Measurements from ENCODE around the gene MRPS2.

Gene MRPS2

DNA sequence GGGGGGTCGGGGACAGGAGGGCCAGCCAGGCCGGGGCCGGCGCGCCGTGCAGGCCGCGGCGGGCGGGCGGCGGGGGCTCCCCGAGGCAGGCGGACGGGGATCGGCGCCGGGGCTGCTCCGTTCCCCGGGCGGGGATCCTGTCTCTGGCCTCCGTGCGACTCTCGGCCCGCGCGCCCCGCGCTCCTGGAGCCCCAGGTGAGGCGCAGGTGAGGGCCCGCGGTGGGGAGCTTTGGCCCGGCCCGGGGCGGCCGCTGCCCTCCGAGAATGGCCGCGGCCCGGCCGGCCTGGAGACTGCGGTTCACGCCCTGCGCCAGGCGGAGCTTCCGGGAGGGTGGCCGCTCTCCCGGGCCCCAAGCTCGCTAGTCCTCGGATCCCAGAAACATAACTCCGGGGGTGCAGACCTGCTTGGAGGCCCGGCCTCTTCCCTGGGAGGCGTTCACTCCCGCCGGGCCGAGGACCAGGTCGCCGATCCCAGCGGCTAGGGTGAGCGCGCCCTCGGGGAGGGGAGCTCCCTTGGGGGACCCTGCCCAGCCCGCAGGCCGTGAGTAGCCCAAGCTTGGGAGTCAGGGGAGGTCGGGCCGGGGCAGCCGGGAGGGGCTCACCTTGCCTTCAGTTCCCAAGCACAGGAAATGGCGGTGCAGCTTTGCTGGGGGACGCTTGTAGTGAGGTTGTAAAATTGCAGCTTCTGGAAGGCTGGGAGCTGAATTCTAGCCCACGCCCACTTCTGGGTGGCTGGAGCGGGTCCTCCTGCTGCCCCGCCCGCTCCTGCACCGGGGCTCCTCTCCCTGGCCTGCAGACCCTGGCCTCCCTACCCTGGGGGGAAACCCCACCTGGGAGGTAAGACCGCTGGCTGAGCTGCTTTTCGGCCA is 20.2 kb upstream of the MRPS2 start:
- Histone ChIP-seq H3K27me3 (ENCODE audit: control insufficient read depth, insufficient read depth, low read length) (no peaks in the 10 kb centered on the region), H3K4me1 (no peaks in the 10 kb centered on the region), H3K9ac (peak overlapping the region; percentile 67), H3K4me3 (ENCODE audit: low read depth, low read length) (peak overlapping the region; percentile 72), H3K4me2 (ENCODE audit: low read length) (peak overlapping the region; percentile 77), H2AFZ (peak overlapping the region; percentile 66), H3K27ac (peak overlapping the region; percentile 81), H3K79me2 (peaks cover 5% of the 10 kb centered on the region), H3K9me3 (ENCODE audit: control insufficient read depth, low read length) (no peaks in the 10 kb centered on the region), H3K36me3 (ENCODE audit: control insufficient read depth, insufficient read depth, low read length) (no peaks in the 10 kb centered on the region)
- TF ChIP-seq, protein P1, sequence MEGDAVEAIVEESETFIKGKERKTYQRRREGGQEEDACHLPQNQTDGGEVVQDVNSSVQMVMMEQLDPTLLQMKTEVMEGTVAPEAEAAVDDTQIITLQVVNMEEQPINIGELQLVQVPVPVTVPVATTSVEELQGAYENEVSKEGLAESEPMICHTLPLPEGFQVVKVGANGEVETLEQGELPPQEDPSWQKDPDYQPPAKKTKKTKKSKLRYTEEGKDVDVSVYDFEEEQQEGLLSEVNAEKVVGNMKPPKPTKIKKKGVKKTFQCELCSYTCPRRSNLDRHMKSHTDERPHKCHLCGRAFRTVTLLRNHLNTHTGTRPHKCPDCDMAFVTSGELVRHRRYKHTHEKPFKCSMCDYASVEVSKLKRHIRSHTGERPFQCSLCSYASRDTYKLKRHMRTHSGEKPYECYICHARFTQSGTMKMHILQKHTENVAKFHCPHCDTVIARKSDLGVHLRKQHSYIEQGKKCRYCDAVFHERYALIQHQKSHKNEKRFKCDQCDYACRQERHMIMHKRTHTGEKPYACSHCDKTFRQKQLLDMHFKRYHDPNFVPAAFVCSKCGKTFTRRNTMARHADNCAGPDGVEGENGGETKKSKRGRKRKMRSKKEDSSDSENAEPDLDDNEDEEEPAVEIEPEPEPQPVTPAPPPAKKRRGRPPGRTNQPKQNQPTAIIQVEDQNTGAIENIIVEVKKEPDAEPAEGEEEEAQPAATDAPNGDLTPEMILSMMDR (IDR thresholded peaks at IDR 0.05), result no peak

DNA sequence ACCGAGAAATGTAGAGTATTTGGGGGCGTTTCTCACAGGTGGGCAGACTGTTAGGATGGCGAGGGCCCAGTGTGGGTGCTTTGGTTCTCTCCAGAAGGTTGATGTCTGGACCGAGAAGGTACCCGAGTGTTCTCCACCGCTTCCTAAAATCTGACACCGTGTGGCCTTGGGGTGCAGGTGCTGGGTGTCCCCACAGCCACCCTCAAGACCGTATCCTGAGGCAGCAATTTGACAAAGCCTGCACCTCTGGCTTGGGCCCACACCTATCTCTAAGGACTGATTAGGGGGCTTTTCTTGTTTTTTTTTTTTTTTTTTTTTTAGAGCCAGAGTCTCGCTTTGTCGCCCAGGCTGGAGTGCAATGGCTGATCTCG is 19.6 kb upstream of the MRPS2 start:
- peak overlapping the region; percentile 66 for H2AFZ ChIP-seq
- H3K27ac ChIP-seq, result peak overlapping the region; percentile 81
- no peaks in the 10 kb centered on the region for H3K9me3 ChIP-seq (ENCODE audit: control insufficient read depth, low read length)
- H3K27me3 ChIP-seq (ENCODE audit: control insufficient read depth, insufficient read depth, low read length), result no peaks in the 10 kb centered on the region
- H3K79me2 ChIP-seq, result peaks cover 2% of the 10 kb centered on the region
- H3K4me3 ChIP-seq (ENCODE audit: low read depth, low read length), result peak overlapping the region; percentile 72
- H3K9ac ChIP-seq, result no peak overlapping the region
- H3K4me1 ChIP-seq, result no peaks in the 10 kb centered on the region
- H3K36me3 ChIP-seq (ENCODE audit: control insufficient read depth, insufficient read depth, low read length), result no peaks in the 10 kb centered on the region
- TF ChIP-seq, protein P1 (IDR thresholded peaks at IDR 0.05), result no peak
- H3K4me2 ChIP-seq (ENCODE audit: low read length), result peak overlapping the region; percentile 77

DNA sequence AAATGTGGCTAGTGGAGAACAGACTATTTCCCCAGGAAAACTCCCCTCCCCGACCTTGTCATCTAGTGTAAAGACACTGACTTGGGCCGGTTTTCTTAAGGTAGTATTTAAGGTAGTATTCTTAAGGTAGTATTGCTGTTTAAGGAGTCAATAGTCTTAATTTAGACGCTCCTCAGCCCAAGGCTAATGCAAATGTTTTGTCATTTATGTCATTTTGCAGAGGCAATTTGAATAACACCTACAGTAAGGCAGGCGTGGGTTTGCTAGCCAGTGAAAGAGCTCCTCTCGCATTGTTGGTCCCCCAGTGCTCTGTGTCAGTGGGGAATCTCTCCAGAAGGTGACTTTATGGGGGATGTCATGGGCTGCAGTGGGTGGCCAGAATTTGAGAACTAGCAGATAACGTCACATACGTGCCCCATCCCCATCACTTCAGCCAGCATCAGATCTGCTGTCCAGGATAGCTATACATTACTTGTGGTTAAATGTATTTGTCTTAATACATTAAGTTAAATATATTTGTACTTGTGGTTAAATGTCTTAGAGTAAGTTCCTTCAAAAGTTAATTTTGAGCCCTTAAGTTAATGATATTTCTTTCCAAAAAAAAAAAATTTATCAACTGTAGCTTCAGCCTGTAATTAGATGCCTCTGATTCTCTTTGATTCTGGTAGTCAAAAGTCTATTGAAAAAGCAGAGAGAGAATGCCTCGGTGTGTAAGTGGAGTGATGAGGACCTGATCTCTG is 18.3 kb upstream of the MRPS2 start:
- H3K27me3 ChIP-seq (ENCODE audit: control insufficient read depth, insufficient read depth, low read length), result no peaks in the 10 kb centered on the region
- H3K4me3 ChIP-seq (ENCODE audit: low read depth, low read length), result no peak overlapping the region
- H3K79me2 ChIP-seq, result no peaks in the 10 kb centered on the region
- no peaks in the 10 kb centered on the region for H3K36me3 ChIP-seq (ENCODE audit: control insufficient read depth, insufficient read depth, low read length)
- H3K4me1 ChIP-seq, result no peaks in the 10 kb centered on the region
- H2AFZ ChIP-seq, result no peak overlapping the region
- no peak overlapping the region for H3K4me2 ChIP-seq (ENCODE audit: low read length)
- H3K9ac ChIP-seq, result no peak overlapping the region
- TF ChIP-seq, protein P1 (IDR thresholded peaks at IDR 0.05), result no peak
- H3K27ac ChIP-seq, result no peak overlapping the region
- no peaks in the 10 kb centered on the region for H3K9me3 ChIP-seq (ENCODE audit: control insufficient read depth, low read length)

- Histone ChIP-seq H2AFZ (no peak overlapping the region), H3K4me1 (no peaks in the 10 kb centered on the region), H3K9ac (no peak overlapping the region), H3K9me3 (ENCODE audit: control insufficient read depth, low read length) (no peaks in the 10 kb centered on the region), H3K4me2 (ENCODE audit: low read length) (no peak overlapping the region), H3K27me3 (ENCODE audit: control insufficient read depth, insufficient read depth, low read length) (no peaks in the 10 kb centered on the region), H3K27ac (no peak overlapping the region), H3K36me3 (ENCODE audit: control insufficient read depth, insufficient read depth, low read length) (no peaks in the 10 kb centered on the region), H3K4me3 (ENCODE audit: low read depth, low read length) (no peak overlapping the region), H3K79me2 (no peaks in the 10 kb centered on the region)
- TF ChIP-seq, protein P1 (IDR thresholded peaks at IDR 0.05), result no peak
These were observed 15.8 kb upstream of the MRPS2 start for GRCh38 chr9:135484460-135485277.
